RPMI8226 (cell line): ENCODE measurements around the gene RSPO1.
"Not testable (repeated sequence)": the region's sequence is repeated elsewhere in the genome, so short reads cannot be mapped to it uniquely, and the experiment has no call there.

Source experiments
- DNase-seq: peaks from one replicate; pipeline ENCODE4 v3.0.0-alpha.2; 2015

RSPO1 gene

GRCh38 chr1:37612186-37612585, 22.5 kb downstream of the RSPO1 start:
- no peak for DNase-seq

GRCh38 chr1:37609994-37610393, 24.7 kb downstream of the RSPO1 start:
- DNase-seq: no peak

GRCh38 chr1:37609002-37609401, 25.7 kb downstream of the RSPO1 start:
- DNase-seq: no peak

GRCh38 chr1:37606481-37607263, 28.0 kb downstream of the RSPO1 start:
- DNase-seq: no peak

- no peak for DNase-seq
These were observed 28.8 kb downstream of the RSPO1 start for GRCh38 chr1:37605806-37606474.

GRCh38 chr1:37605061-37605650, 29.5 kb downstream of the RSPO1 start:
- DNase-seq: no peak

GRCh38 chr1:37602750-37603694, 31.7 kb downstream of the RSPO1 start:
- peak; percentile 73 for DNase-seq

GRCh38 chr1:37601441-37601840, 33.3 kb downstream of the RSPO1 start:
- no peak for DNase-seq

GRCh38 chr1:37599940-37600339, 34.8 kb downstream of the RSPO1 start:
- no peak for DNase-seq

GRCh38 chr1:37596182-37596667, 38.5 kb downstream of the RSPO1 start:
- no peak for DNase-seq

GRCh38 chr1:37595440-37596181, 39.1 kb downstream of the RSPO1 start, which contains the start of gene GNL2:
TSS of gene GNL2 (minus strand) at chr1:37595937. CDS start at chr1:37595822, 115 bp downstream.
- DNase-seq: peak; percentile 99

- DNase-seq: no peak
These were observed 41.0 kb downstream of the RSPO1 start for GRCh38 chr1:37593726-37594125.

- DNase-seq: no peak
These were observed 45.8 kb downstream of the RSPO1 start for GRCh38 chr1:37588939-37589338.

GRCh38 chr1:37584544-37584943, 50.1 kb downstream of the RSPO1 start:
- DNase-seq: not testable (repeated sequence)

- DNase-seq: no peak
These were observed 59.0 kb downstream of the RSPO1 start for GRCh38 chr1:37575692-37576091.

GRCh38 chr1:37574834-37575480, 59.7 kb downstream of the RSPO1 start:
- no peak for DNase-seq

GRCh38 chr1:37570528-37571334, 64.0 kb downstream of the RSPO1 start:
- DNase-seq: no peak

- DNase-seq: no peak
These were observed 67.7 kb downstream of the RSPO1 start for GRCh38 chr1:37567023-37567422.

- no peak for DNase-seq
These were observed 69.8 kb downstream of the RSPO1 start for GRCh38 chr1:37564892-37565291.

- DNase-seq: no peak
These were observed 71.7 kb downstream of the RSPO1 start for GRCh38 chr1:37562984-37563383.
